ENCODE results near the gene CRYAB. TPM values are rescaled to one million over a fixed set of nuclear protein-coding genes. Genes with fewer than 3 reads are reported as not detected.

The CRYAB gene
- polyA plus RNA-seq, 1 of the 3 experiments (the other 2 are of a cell fraction), result 0.92 TPM

DNA sequence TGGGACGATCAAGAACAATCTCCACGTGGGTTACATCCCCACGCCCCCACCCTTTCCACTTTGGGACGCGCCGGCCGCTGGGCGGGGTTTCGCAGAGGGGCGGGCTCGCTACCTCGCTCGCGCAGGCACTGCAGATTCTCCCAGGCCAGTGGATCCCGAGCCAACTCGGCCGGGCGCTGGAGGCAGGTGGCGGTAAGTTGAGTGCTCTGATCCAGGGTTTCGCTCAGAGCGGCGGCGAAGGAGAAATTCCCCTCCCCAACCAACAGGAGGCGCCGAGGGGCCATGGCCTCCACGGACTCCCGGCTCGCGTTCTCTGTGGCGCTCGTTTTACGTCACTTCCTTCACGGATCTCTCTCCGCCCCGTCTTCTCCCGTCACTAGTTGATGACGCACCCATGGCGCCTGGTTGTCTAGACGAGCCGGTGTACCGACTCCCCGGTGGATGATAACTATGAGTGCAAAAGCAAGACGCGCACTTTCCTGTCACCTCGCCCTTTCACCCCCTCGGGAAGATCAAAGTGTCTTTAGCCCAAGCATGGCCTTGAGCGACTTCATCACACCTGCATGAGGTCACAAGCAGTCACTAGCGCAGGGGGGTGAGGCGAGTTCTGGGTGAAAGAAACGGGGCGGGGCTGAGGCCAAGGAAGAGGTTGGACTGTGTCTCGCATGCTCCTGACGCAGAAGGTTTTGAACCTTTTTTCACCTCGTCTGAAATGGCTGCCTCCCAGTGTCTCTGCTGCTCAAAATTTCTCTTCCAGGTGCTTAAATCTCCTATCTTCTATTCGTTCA lies 32.5 kb downstream of the CRYAB start, which contains the start of the genes CFAP68 and FDXACB1 (continued):
- TF ChIP-seq, protein P1, sequence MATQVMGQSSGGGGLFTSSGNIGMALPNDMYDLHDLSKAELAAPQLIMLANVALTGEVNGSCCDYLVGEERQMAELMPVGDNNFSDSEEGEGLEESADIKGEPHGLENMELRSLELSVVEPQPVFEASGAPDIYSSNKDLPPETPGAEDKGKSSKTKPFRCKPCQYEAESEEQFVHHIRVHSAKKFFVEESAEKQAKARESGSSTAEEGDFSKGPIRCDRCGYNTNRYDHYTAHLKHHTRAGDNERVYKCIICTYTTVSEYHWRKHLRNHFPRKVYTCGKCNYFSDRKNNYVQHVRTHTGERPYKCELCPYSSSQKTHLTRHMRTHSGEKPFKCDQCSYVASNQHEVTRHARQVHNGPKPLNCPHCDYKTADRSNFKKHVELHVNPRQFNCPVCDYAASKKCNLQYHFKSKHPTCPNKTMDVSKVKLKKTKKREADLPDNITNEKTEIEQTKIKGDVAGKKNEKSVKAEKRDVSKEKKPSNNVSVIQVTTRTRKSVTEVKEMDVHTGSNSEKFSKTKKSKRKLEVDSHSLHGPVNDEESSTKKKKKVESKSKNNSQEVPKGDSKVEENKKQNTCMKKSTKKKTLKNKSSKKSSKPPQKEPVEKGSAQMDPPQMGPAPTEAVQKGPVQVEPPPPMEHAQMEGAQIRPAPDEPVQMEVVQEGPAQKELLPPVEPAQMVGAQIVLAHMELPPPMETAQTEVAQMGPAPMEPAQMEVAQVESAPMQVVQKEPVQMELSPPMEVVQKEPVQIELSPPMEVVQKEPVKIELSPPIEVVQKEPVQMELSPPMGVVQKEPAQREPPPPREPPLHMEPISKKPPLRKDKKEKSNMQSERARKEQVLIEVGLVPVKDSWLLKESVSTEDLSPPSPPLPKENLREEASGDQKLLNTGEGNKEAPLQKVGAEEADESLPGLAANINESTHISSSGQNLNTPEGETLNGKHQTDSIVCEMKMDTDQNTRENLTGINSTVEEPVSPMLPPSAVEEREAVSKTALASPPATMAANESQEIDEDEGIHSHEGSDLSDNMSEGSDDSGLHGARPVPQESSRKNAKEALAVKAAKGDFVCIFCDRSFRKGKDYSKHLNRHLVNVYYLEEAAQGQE (IDR thresholded peaks at IDR 0.05; ENCODE audit: low read depth, low read length), result peak; percentile 43; the same call in 1 of the 2 replicates
- TF ChIP-seq JUND (IDR thresholded peaks at IDR 0.05), result no peak; the same call in 1 of the 2 replicates
- no peak for TF ChIP-seq MEF2A (IDR thresholded peaks at IDR 0.05; ENCODE audit: borderline replicate concordance, low read depth)
- no peak for TF ChIP-seq GATA2 (CRISPR knock-in tag; IDR thresholded peaks at IDR 0.05)
- TF ChIP-seq EZH2phosphoT487 (IDR thresholded peaks at IDR 0.05; ENCODE audit: borderline replicate concordance, low read depth), result no peak
- TF ChIP-seq, protein P2, sequence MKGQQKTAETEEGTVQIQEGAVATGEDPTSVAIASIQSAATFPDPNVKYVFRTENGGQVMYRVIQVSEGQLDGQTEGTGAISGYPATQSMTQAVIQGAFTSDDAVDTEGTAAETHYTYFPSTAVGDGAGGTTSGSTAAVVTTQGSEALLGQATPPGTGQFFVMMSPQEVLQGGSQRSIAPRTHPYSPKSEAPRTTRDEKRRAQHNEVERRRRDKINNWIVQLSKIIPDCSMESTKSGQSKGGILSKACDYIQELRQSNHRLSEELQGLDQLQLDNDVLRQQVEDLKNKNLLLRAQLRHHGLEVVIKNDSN (IDR thresholded peaks at IDR 0.05; ENCODE audit: borderline replicate concordance, low read depth), result no peak
- peak; percentile 77 for TF ChIP-seq RAD21 (IDR thresholded peaks at IDR 0.05; ENCODE audit: low read length)
- peak; percentile 68; the same call in 1 of the 2 replicates for TF ChIP-seq SIN3A (IDR thresholded peaks at IDR 0.05; ENCODE audit: borderline replicate concordance, low read depth, low read length)
- TF ChIP-seq GABPA (IDR thresholded peaks at IDR 0.05; ENCODE audit: low read depth), result peak; percentile 87
- peak; percentile 36 for TF ChIP-seq CHD2 (IDR thresholded peaks at IDR 0.05; ENCODE audit: low read length, partially characterized antibody)
- TF ChIP-seq, protein P3, sequence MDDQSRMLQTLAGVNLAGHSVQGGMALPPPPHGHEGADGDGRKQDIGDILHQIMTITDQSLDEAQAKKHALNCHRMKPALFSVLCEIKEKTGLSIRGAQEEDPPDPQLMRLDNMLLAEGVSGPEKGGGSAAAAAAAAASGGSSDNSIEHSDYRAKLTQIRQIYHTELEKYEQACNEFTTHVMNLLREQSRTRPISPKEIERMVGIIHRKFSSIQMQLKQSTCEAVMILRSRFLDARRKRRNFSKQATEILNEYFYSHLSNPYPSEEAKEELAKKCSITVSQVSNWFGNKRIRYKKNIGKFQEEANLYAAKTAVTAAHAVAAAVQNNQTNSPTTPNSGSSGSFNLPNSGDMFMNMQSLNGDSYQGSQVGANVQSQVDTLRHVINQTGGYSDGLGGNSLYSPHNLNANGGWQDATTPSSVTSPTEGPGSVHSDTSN (IDR thresholded peaks at IDR 0.05), result no peak
- no peak for TF ChIP-seq RCOR1 (IDR thresholded peaks at IDR 0.05; ENCODE audit: low read length)
- TF ChIP-seq, protein P4, sequence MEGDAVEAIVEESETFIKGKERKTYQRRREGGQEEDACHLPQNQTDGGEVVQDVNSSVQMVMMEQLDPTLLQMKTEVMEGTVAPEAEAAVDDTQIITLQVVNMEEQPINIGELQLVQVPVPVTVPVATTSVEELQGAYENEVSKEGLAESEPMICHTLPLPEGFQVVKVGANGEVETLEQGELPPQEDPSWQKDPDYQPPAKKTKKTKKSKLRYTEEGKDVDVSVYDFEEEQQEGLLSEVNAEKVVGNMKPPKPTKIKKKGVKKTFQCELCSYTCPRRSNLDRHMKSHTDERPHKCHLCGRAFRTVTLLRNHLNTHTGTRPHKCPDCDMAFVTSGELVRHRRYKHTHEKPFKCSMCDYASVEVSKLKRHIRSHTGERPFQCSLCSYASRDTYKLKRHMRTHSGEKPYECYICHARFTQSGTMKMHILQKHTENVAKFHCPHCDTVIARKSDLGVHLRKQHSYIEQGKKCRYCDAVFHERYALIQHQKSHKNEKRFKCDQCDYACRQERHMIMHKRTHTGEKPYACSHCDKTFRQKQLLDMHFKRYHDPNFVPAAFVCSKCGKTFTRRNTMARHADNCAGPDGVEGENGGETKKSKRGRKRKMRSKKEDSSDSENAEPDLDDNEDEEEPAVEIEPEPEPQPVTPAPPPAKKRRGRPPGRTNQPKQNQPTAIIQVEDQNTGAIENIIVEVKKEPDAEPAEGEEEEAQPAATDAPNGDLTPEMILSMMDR (IDR thresholded peaks at IDR 0.05), result peak; percentile 91
- TF ChIP-seq TEAD4 (IDR thresholded peaks at IDR 0.05; ENCODE audit: borderline replicate concordance, insufficient read depth), result no peak
- TF ChIP-seq NFIC (IDR thresholded peaks at IDR 0.05; ENCODE audit: borderline replicate concordance), result 0 out of 2 replicates have a peak, but pooled peaks have one; percentile 10
- peak; percentile 82 for TF ChIP-seq YY1 (IDR thresholded peaks at IDR 0.05; ENCODE audit: low read depth)
- TF ChIP-seq RFX5 (IDR thresholded peaks at IDR 0.05; ENCODE audit: low read length), result 0 out of 2 replicates have a peak, but pooled peaks have one; percentile 11
- TF ChIP-seq, protein P5, sequence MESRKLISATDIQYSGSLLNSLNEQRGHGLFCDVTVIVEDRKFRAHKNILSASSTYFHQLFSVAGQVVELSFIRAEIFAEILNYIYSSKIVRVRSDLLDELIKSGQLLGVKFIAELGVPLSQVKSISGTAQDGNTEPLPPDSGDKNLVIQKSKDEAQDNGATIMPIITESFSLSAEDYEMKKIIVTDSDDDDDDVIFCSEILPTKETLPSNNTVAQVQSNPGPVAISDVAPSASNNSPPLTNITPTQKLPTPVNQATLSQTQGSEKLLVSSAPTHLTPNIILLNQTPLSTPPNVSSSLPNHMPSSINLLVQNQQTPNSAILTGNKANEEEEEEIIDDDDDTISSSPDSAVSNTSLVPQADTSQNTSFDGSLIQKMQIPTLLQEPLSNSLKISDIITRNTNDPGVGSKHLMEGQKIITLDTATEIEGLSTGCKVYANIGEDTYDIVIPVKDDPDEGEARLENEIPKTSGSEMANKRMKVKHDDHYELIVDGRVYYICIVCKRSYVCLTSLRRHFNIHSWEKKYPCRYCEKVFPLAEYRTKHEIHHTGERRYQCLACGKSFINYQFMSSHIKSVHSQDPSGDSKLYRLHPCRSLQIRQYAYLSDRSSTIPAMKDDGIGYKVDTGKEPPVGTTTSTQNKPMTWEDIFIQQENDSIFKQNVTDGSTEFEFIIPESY (IDR thresholded peaks at IDR 0.05; ENCODE audit: borderline replicate concordance, low read depth), result no peak
- TF ChIP-seq TAF1 (IDR thresholded peaks at IDR 0.05; ENCODE audit: borderline replicate concordance, low read depth, low read length), result peak; percentile 43; the same call in 1 of the 2 replicates
